Esophagus squamous epithelium (tissue), 5 donors: Measurements from ENCODE around the gene KLF7. TPM values are rescaled to one million over a fixed set of nuclear protein-coding genes. Genes with fewer than 3 reads are reported as not detected.
"Not testable (repeated sequence)": the region's sequence is repeated elsewhere in the genome, so short reads cannot be mapped to it uniquely, and the experiment has no call there.

Source experiments
- DNase-seq: peaks from one replicate; lab custom pipeline; 2025; lab: John Stamatoyannopoulos, UW
- H3K27ac ChIP-seq, 4 donors: fragments of 200-600 bp; sonication (generic); one replicate each; pipeline ENCODE4 v1.5.1; 2016 to 2019; ENCODE audit warnings: mild to moderate bottlenecking in 1 of 4
- H3K27me3 ChIP-seq, 4 donors: fragments of 200-600 bp; sonication (generic); 1 replicate in 3 of 4; 2 replicates in 1 of 4; pipeline versions ENCODE4 v1.5.1 to v1.6.0; 2017 to 2021; ENCODE audit warnings: antibody characterized with exemption in 1 of 4
- H3K36me3 ChIP-seq, 3 donors: fragments of 200-600 bp; sonication (generic); one replicate each; pipeline ENCODE4 v1.5.1; 2016 to 2019
- H3K4me1 ChIP-seq, 3 donors: fragments of 200-600 bp; sonication (generic); one replicate each; pipeline ENCODE4 v1.5.1; 2017 to 2019
- H3K4me3 ChIP-seq, 4 donors: fragments of 200-600 bp; sonication (generic); 1 replicate in 3 of 4; 2 replicates in 1 of 4; pipeline ENCODE4 v1.5.1; 2016 to 2019; ENCODE audit warnings: mild to moderate bottlenecking in 2 of 4, moderate library complexity in 1 of 4
- H3K9me3 ChIP-seq, 3 donors: fragments of 200-600 bp; sonication (generic); one replicate each; pipeline ENCODE4 v1.5.1; 2016 to 2019
- CTCF ChIP-seq, 6 experiments: fragments of 450-650 bp in 4 of 6; fragments of 200-600 bp in 2 of 6; sonication (generic) in 2 of 6; IDR thresholded peaks; one replicate each; pipeline ENCODE4 v1.5.1; 2016 to 2019; ENCODE audit warnings: antibody characterized with exemption in 6 of 6, mild to moderate bottlenecking in 4 of 6, moderate library complexity in 4 of 6
- POLR2A ChIP-seq, 4 donors: fragments of 450-650 bp; IDR thresholded peaks; one replicate each; pipeline ENCODE4 v1.6.1; 2017; ENCODE audit warnings: antibody characterized with exemption in 4 of 4, mild to moderate bottlenecking in 4 of 4, moderate library complexity in 3 of 4
- WGBS, 2 donors: methylation state at CpG; one replicate each; pipeline ENCODE4 v1.1.5; 2018; 5-methylcytosine and 5-hydroxymethylcytosine counted together
- intact Hi-C: fragments of 100-400 bp; cut with DNase I; formaldehyde crosslinking; loops from one replicate; pipeline ENCODE4 v1.15.0; 2022
- small RNA-seq, 4 donors: library from RNA; depleted of rRNA; stranded (forward); fragments of <200 nt; gene quantifications; one replicate each; pipeline ENCODE3, GENCODE V24; 2016
- total RNA-seq, 4 donors: library from RNA; depleted of rRNA; stranded (reverse); fragments of >200 nt; gene quantifications; one replicate each; pipeline ENCODE4 v1.1.0, GENCODE V29; 2016
- donor health status: DM: yes; HTN: yes; CAD: no.

Gene KLF7
- total RNA-seq, 4 donors from 2014 or later: 6.5 to 24.8 (median 15.2) TPM

GRCh38 chr2:207037896-207038295, 127.9 kb downstream of the KLF7 start:
- Histone ChIP-seq H3K9me3 (peaks cover 0 to 8% (median 0%) of the 10 kb centered on the region in 3 donors), H3K27ac (no peak overlapping the region), H3K36me3 (no peaks in the 10 kb centered on the region), H3K27me3 (no peaks in the 10 kb centered on the region), H3K4me3 (no peak overlapping the region), H3K4me1 (peaks cover 0 to 15% (median 0%) of the 10 kb centered on the region in 3 donors)
- TF ChIP-seq POLR2A (IDR thresholded peaks at IDR 0.05) (no peak), CTCF (IDR thresholded peaks at IDR 0.05) (no peak)
- no peak for DNase-seq
- intact Hi-C loops: no loop called here
- WGBS, 2 donors: 70 to 83% methylated on average over 7 of the region's 7 CpGs

- WGBS, 2 donors: 42% methylated on average over 2 of the region's 8 CpGs; no CpG with 5 or more reads in 1 of the 2 donors
- intact Hi-C loops: not testable (repeated sequence)
These were observed 128.7 kb downstream of the KLF7 start for GRCh38 chr2:207037023-207037422.

GRCh38 chr2:207035875-207036274, 129.9 kb downstream of the KLF7 start:
- WGBS, 2 donors: 55 to 79% methylated on average over 2 of the region's 2 CpGs
- Histone ChIP-seq H3K9me3 (peaks cover 0 to 8% (median 0%) of the 10 kb centered on the region in 3 donors), H3K4me1 (peaks cover 0 to 7% (median 0%) of the 10 kb centered on the region in 3 donors), H3K27me3 (no peaks in the 10 kb centered on the region), H3K4me3 (no peak overlapping the region), H3K27ac (no peak overlapping the region), H3K36me3 (no peaks in the 10 kb centered on the region)
- no peak for DNase-seq
- TF ChIP-seq POLR2A (IDR thresholded peaks at IDR 0.05): no peak
- TF ChIP-seq CTCF (IDR thresholded peaks at IDR 0.05): no peak
- intact Hi-C loops: no loop called here

More at GRCh38 chr2:207037023-207037422, 128.7 kb downstream of the KLF7 start:
- DNase-seq, H3K27me3 ChIP-seq, H3K9me3 ChIP-seq, H3K4me3 ChIP-seq, H3K27ac ChIP-seq, H3K36me3 ChIP-seq: not testable (repeated sequence)
- peaks cover 0 to 15% (median 0%) of the 10 kb centered on the region in 3 donors for H3K4me1 ChIP-seq

- 68 to 83% methylated on average over 2 of the region's 2 CpGs for WGBS, 2 donors
- no peak for TF ChIP-seq POLR2A (IDR thresholded peaks at IDR 0.05)
- no peak for TF ChIP-seq CTCF (IDR thresholded peaks at IDR 0.05)
- Histone ChIP-seq H3K27me3 (no peaks in the 10 kb centered on the region), H3K9me3 (peaks cover 0 to 8% (median 0%) of the 10 kb centered on the region in 3 donors), H3K36me3 (no peaks in the 10 kb centered on the region), H3K4me1 (no peaks in the 10 kb centered on the region), H3K27ac (no peak overlapping the region), H3K4me3 (no peak overlapping the region)
- intact Hi-C loops: no loop called here
- no peak for DNase-seq
These were observed 133.3 kb downstream of the KLF7 start for GRCh38 chr2:207032490-207032889.

Small RNA genes lying within 50 kb of the gene (small RNA-seq; reads per million reads assigned to genes)
- 0.64 to 1.6 (median 1.1) reads per million in 4 donors for gene MIR2355
- 0 to 0.21 (median 0) reads per million in 4 donors for gene MIR7845

Other genes starting within 250 kb of the KLF7 start
- gene CPO, start 226.4 kb downstream of the KLF7 start, total RNA-seq: not detected